Stimulated activated CD8-positive, alpha-beta memory T cell treated with anti-CD3 and anti-CD28 coated beads, Interleukin-2, amount 100 ng/mL, for 1 hour (primary cell): ENCODE data around the gene LEFTY2.
"Not testable (repeated sequence)": the region's sequence is repeated elsewhere in the genome, so short reads cannot be mapped to it uniquely, and the experiment has no call there.

Experiments used
- DNase-seq, 2 donors: peaks; one replicate each; pipeline ENCODE4 v3.0.0-alpha.2; 2020; ENCODE audit warnings: low read depth in 2 of 2

Gene LEFTY2

DNA sequence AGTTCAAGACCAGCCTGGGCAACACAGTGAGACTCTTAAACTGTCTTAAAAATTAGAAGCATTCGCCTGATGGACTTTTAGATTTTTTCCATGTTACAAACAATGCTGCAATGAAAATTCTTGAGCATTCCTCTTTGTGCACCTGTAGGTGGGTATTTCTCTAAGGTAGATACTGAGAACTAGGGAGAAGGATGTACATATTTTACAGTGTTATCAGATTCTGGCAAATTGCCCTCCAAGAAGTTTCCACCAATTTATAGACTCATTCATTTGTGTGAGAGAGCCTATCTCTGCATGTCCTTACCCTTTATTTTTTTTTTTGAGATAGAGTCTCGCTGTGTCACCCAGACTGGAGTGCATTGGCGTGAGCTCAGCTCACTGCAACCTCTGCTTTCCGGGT is 12.3 kb upstream of the LEFTY2 start:
- no peak for DNase-seq

DNA sequence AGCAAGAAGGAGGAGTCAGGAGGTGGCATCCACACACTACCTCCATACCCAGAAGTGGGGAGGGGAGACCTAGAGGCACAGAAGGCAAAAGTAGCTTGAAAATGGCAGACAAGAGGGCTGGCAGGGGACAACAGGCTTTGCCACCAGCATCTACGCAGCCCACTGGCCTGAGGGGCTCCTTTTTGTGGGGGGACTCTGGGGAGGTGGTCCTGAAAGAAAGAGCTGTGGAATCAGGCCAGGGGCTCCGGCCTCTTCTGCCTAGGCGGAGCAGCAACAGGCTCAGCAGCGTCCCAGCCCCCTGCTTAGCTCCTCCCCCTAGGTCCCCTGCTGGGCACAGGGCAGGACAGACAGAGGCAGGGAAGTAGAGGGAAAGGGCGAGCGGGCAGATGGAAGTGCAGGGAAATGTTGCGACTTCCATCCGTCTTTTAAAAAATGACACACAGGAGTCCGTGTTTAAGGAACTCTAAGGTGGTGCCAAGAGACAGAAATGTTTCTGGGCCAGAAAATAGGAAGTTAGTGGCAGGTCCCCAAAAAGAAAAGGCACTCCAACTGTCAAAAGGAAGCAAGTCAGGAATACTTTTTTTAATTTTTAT is 10.0 kb upstream of the LEFTY2 start:
- no peak for DNase-seq

DNA sequence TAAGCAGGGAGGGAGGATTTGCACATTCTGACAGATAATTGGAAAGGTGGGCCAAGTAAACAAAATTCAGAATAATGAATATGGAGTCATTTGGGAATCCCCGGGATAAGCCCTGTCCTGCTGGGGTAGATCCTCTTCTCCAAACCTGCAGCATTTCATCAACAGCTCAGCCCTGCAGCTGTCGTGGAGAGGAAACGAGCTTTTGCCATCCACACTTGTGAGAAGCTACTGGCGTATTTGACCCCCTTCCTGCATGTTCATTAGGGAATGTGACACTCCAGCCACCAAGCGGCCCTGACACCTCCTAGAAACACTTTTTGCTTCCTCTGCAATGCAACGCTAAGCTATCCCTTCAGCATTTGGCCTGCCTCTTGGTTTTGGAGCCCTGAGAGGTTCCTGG is 8.0 kb upstream of the LEFTY2 start:
- DNase-seq: no peak

DNA sequence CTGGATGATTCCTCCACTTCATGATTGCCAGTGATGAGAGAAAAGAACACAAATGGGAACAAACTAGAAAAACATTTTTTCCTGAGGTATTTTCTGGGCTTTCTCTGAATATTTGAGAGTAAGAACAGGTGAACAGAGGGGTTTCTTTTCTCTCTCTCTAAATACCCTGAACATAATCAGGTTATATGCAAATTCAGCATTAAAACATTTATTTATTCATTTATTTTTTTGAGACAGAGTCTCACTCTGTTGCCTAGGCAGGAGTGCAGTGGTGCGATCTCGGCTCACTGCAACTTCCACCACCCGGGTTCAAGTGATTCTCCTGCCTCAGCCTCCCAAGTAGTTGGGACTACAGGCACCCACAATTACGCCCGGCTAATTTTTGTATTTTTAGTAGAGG is 5.8 kb upstream of the LEFTY2 start:
- DNase-seq: no peak

DNA sequence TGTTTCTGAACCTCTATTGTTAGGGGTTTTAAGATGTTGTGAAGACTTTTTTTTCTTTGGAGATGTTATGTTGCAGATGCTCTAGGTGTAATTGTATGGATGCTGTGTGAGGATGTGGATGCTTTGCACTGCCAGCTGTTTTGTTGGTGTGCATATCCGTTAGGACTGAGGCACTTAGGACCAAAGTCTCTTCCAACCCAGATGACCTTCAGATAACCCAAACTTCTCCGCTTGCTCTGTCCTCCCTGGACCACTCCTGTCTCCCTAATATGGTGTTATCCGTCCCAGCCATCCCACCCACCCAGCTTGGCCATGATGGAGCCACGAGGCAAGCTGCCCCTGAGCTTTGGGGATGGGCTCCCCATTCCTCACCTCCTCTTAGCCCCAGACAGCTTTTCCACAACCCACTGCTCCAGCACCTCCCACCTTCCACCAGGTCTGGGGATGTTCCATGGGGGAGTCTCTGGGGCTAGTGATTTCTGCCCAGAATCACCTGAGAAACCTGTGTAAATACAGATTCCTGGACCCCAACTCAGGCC is 5.1 kb upstream of the LEFTY2 start:
- no peak for DNase-seq

DNA sequence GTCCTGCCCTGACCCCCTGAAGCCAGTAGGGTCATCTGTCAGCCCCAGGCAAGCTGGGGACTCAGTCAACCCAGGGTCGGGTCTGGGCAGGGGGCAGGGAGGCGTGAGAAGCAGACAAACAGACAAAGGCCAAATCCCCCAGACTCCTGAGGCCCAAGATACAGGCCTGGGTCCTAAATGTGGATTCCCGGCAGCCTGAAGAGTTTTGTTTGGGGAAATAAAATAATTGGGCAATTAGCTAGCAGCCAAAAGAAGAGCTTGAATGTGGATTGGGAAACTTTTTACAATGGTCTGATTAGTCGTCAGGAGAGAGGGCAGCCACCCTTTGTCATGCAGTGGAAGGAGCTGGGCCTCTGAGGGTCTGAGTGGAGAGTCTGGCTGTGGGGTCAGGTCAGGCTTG is 4.5 kb upstream of the LEFTY2 start:
- DNase-seq: no peak

DNA sequence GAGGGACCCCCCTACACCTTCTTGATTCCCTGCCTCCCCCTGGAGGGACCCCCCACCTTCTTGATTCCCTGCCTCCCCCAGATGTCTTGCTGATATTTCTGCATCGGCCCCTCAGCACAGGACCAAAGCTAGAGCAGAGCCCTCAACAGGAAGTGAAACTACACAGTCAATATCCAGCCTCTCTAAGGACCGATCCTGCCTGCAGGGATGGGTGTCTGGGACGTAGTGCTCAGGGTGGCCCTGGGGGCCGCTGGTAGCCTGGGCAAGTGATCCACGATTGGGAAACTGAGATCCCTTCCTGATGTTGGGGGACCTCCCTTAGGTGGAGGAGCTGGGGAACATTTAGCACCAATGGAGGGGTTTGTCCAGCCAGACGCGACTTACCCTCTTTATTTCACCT is 3.9 kb upstream of the LEFTY2 start:
- no peak for DNase-seq

DNA sequence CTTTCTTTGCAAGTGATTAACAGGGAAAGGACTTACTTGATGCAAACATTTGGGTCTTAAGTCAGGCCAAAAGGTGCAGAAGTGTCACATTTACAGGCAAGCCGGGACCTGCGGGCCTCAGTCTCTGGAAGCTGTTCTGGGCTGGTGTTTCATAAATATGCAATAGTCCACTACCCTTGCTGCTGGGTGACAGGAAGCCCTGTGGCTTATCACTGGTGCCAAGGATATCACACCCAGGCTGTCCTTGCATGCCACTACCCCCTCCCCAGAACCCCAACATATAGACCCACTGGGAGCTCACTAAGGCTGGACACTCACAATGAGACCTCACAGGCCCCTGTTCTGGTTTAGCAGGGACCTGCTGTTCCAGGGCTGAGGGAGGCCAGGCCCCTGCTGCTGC is 3.4 kb upstream of the LEFTY2 start:
- DNase-seq: no peak

DNA sequence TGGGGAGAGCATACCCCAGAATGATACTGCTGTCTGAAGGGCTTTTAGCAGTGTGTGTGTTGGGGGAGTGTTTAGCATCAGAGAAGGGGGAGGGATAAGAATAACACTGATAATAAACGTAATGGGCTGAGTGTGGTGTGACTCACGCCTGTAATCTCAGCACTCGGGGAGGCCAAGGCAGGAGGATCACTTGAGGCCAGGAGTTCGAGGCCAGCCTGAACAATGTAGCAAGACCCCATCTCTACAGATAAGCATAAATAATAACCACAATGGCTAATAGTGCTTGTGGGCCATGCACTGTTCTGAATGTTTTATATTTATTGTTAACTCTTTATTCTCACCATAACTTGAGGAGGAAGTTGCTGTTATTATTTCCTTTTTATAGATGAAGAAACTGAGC is 2.6 kb upstream of the LEFTY2 start:
- DNase-seq: no peak

DNA sequence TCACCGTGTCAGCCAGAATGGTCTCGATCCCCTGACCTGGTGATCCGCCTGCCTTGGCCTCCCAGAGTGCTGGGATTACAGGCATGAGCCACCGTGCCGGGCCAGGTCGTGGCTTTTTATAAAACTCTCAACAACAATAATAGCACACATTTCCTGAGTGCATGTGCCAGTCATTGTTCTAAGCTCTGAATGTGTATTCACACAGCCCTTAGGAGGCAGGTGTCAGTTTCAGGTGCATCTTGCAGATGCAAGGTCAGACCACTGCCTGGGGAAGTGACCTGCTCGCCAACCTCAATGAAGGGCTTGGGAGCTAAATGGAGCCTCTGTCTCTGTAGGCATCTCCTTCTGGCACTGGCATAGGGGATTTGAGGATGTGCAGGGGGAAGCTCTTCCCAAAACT is 1.6 kb upstream of the LEFTY2 start:
- no peak for DNase-seq

DNA sequence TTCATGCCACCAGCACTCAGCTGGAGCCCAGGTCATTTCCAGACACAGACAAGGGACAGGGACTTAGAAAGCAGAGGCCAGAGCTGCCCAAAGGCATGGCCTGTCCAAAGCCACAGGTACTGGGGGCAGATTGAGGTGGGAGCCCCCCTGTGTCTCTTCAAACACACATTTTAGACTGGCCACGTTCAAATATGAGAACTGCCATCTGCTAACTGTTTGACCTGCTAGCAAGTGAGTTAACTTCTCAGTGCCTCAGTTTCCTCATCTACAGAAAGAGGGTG is 862 bp upstream of the LEFTY2 start:
- DNase-seq: no peak

DNA sequence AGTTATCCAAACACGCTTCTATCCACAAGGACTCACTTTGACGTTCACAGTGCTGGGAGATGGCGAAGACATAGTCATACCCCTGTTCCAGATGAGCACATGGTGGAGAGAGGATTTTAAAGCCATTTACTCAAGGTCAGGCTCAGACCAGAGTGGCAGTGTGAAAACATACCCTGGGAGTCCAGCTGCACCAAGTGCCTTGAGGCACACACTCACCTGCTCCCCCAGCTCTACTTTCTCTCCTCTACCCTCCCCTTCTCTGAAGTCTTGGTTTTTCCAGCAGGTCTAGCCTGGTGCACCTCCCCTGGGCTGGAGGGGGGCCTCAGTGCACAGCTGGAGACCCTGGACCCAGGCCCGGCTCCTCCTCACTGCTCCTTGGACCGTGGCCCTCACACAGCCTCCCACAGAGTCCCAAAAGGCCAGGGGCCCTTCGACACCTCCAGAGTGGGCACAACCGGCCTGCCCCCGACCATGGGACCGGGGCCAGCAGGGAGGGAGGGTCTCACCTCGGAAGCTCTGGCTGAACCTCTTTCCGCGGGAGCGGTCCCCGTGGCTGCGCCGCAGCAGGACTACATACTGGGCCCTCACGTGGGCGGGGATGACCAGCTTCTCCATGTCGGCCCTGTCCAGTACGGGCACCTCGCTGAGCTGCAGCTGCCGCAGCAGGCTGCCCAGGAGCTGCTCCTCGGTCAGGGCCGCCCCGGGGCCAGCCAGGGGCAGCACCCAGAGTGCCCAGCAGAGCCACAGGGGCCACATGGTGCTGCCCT is 452 bp downstream of the LEFTY2 start:
- DNase-seq: no peak

DNA sequence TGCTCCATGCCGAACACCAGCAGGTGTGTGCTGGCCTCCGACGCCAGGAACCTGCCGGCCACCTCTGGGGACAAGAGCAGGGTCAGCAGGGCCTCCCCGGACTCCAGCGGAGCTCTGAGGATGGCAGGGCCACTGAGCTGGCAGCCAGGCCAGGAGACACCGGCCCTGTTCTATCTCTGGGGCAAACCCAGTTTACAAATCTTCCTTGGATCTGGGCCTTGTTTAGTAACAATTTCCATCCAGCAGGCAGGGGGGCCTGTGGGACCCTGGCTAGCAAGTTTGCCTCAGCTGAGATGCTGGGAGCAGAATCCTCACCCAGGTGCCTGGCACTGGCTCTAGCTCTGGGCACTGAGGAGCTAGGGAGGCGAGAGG is 1.1 kb downstream of the LEFTY2 start:
- DNase-seq: not testable (repeated sequence)

DNA sequence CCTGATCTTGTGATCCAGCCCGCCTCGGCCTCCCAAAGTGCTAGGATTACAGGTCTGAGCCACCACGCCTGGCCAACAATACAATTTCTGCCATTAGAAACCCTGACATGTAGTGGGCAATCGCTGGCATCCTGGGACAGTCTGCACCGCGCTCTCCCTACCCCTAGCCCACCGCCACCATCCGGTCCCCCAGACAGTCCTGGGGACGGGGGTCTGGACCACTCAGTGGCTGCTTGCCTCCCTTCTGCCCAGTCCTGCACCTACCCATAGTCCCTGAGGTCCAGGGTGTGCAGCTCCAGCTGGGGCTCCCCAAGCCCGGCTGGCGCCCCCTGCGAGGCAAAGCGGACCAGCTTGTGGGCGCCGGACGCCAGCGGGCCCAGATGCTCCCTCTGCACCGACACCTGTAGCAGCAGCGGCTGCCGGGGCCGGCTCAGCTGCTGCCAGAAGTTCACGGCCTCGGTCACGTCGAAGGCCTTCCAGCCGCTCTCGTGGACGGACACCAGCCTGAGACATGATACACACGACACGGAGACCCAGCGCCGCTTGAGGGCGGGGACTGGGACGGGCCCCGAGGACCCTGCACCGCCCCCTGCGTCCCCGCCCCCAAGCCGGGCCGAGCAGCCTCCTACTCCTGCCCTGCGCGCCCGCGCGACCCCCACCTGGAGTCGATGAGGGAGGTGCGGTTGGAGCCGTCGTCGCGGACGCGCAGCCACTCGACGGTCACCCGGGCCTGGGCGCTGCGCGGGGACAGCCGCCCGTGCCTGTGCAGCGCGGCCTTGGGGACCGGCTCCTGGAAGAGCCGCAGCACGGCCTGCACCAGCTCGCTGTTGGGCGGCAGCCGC is 1.7 kb downstream of the LEFTY2 start:
- not testable (repeated sequence) for DNase-seq

DNA sequence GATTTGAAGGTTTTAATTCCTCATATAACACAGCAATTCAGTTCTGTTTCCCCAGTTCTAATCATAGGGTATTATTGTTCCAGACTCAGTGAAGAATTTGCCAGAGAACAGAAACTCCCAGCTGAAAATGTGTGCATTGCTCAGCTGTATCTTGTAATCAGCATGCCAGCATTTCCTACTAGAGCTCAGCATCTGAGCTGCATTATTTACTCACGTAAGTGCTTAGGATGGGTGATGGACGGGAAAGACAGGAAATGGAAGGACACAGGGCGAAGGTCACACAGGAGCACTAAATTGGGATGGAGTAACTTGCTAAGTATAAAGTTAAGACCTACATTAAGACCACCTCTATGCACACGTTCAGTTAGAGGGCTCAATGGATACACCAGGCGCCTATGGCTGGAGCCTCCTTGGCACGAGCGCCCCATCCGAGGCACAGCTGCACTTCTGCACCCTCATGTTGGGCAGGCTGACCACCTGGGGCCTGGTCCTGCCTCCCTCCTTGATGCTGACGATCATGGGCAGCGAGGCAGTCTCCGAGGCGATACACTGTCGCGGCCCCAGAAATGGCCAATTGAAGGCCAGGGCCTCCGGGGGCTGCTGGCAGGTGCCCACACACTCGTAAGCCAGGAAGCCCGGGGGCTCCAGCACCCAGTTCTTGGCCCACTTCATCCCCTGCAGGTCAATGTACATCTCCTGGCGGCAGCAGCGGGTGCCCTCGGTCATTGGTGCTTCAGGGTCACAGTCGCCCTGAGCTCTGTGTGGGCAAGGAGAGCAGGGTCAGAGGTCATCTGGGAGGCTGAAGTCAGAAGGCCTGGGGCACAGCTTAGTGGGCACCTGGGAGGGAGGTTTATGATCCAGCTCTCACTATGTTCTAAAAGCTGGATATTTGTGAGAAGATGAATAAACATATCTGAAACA is 3.7 kb downstream of the LEFTY2 start:
- no peak for DNase-seq

DNA sequence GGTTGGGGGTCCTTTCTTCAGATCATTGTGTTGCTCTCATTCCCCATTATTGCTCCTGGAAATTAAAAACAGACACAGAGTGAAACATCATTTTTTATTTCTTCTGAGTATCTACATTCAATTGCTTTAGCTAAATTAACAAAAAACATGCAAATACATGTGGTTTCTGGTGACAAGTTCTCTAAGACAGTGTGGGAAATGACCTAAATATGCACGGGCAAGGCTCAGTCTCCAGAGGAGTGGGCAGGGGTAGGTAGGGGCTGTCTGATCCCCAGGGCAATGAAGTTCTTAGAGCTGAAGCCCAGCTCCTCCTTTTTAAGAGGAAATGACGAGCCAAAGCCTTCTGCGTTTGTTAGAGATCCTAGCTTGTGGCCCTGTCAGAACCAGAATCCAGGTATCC is 4.5 kb downstream of the LEFTY2 start:
- DNase-seq: no peak

DNA sequence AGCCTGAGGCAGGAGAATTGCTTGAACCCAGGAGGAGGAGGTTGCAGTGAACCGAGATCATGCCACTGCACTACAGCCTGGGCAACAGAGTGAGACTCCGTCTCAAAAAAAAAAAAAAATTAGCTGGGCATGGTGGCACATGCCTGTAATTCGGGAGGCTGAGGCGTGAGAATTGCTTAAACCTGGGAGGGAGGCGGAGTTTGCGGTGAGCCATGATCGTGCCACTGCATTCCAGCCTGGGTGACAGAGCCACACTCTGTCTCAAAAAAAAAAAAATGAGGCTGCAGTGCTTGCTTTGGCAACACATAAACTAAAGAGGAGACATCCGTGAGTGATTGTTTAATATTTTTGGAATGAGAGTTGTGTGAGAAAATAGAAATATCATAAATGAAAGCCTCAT is 4.9 kb downstream of the LEFTY2 start:
- not testable (repeated sequence) for DNase-seq

DNA sequence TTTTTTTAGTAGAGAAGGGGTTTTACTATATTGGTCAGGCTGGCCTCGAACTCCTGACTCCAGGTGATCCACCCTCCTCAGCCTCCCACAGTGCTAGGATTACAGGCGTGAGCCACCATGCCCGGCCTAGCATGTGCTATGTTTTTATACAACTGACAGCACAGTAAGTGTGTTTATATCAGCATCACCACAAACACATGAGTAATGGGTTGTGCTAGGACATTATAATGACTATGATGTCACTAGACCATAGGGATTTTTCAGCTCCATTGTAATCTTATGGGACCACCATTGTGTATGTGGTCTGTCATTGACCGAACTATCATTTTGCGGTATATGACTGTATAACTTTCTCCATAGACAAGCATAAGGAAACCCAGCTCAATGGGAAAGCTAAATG is 6.3 kb downstream of the LEFTY2 start:
- no peak for DNase-seq

DNA sequence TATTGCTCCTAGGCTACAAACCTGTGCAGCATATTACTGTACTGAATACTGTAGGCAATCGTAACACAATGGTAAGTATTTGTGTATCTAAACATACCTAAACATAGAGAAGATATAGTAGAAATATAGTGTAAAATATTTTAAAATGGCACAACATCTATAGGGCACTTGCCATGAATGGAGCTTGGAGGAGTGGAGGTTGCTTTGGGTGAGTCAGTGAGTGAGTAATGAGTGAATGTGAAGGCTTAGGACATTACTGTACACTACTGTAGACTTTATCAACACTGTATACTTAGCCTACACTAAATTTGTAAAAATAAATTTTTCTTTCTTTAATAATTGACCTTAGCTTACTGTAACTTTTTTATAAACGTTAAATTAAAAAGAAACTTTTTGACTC is 7.9 kb downstream of the LEFTY2 start:
- no peak for DNase-seq

DNA sequence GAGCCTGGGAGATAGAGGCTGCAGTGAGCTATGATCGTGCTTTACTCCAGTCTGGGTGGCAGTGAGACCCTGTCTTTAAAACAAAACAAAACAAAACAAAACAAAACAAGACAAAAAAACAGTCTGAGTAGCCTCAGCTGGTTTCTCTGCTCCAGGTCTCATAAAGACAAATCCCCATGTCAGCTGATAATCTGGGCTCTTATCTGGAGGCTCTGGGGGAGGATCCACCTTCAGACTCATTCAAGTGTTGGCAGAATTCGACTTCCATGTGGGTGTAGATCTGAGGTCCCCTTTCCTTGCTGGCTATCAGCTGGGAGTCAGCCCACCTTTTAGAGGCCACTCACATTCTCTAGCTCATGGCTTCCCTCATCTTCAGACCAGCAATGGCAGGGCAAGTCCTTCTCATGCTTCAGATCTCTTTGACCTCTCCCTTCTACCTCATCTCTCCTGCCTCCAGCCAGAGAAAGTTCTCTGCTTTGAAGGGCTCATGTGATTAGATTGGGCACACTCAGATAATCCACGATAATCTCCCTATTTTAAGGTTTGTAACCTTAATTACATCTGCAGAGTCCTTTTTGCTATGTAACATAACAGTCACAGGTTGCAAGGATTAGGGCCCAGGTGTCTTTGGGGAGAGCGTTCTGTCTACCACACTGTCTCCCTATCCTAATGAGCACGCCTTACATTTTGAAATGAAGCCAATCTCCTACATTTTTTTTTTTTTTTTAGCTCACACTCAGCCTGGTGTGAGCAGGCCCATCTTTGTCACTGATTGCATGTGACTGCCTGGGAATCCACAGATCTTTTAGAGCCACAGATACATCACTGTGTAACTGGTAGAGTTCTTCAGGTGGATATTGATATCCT is 9.5 kb downstream of the LEFTY2 start:
- no peak for DNase-seq

DNA sequence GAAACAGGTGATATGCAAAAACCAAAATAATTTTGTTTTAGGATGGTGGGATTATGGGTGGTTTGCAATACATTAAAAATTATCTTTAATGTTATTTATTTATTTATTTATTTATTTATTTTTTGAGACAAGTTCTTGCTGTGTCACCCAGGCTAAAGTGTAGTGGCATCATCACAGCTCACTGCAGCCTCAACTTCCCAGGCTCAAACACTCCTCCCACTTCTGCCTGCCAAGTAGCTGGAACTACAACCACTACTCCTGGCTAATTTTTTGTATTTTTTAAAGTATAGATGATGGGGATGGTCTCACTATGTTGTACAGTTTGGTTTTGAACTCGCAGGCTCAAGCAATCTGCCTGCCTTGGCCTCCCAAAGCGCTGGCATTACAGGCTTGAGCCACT is 10.5 kb downstream of the LEFTY2 start:
- no peak for DNase-seq
